CD14-positive monocyte (primary cell): Measurements from ENCODE around the gene THG1L. TPM values are rescaled to one million over a fixed set of nuclear protein-coding genes. Genes with fewer than 3 reads are reported as not detected.

Experiments used
- DNase-seq, 3 donors: peaks; one replicate each; pipeline ENCODE4 v3.0.0-alpha.2; 2011 to 2022
- H2AFZ ChIP-seq: 2 replicates; pipeline ENCODE4 v1.6.0; 2012; ENCODE audit warnings: mild to moderate bottlenecking, low read depth, low read length, inconsistent platforms; ENCODE audit not compliant: insufficient read depth, poor library complexity, severe bottlenecking
- H3K27ac ChIP-seq, 2 donors: 1 replicate in 1 of 2; 2 replicates in 1 of 2; pipeline ENCODE4 v1.5.1; 2012 to 2013; ENCODE audit warnings: low read length in 2 of 2, control low read depth in 1 of 2, inconsistent platforms in 1 of 2, low read depth in 1 of 2, mild to moderate bottlenecking in 1 of 2
- H3K27me3 ChIP-seq, 2 donors: one replicate each; pipeline versions ENCODE4 v1.6.0 to v1.6.1; 2011 to 2013; ENCODE audit warnings: low read length in 2 of 2; ENCODE audit not compliant: control insufficient read depth in 2 of 2, insufficient read depth in 2 of 2
- H3K36me3 ChIP-seq, 2 donors: replicated peaks in 1 of 2; 1 replicate in 1 of 2; 2 replicates in 1 of 2; pipeline versions ENCODE4 v1.5.1 to v1.6.1; 2012 to 2013; ENCODE audit warnings: low read length in 2 of 2, control low read depth in 1 of 2, inconsistent platforms in 1 of 2, mild to moderate bottlenecking in 1 of 2; ENCODE audit not compliant: insufficient read depth in 2 of 2, control insufficient read depth in 1 of 2
- H3K4me1 ChIP-seq, 2 donors: 1 replicate in 1 of 2; 2 replicates in 1 of 2; pipeline versions ENCODE4 v1.5.1 to v1.6.1; 2012 to 2013; ENCODE audit warnings: low read length in 2 of 2, control low read depth in 1 of 2, inconsistent platforms in 1 of 2, mild to moderate bottlenecking in 1 of 2, moderate library complexity in 1 of 2; ENCODE audit not compliant: insufficient read depth in 2 of 2, control insufficient read depth in 1 of 2
- H3K4me2 ChIP-seq: replicated peaks from 2 replicates; pipeline ENCODE3; 2012; ENCODE audit warnings: low read length, moderate library complexity, mild to moderate bottlenecking; ENCODE audit not compliant: poor library complexity, severe bottlenecking; ENCODE audit errors: extremely low read depth
- H3K4me3 ChIP-seq, 3 experiments: fragments of 200-600 bp in 1 of 3; sonication (generic) in 1 of 3; replicated peaks in 1 of 3; 1 replicate in 2 of 3; 2 replicates in 1 of 3; pipeline ENCODE4 v1.5.1; 2011 to 2013; ENCODE audit warnings: low read length in 3 of 3, mild to moderate bottlenecking in 3 of 3, control low read depth in 2 of 3, low read depth in 2 of 3, inconsistent platforms in 1 of 3, moderate library complexity in 1 of 3
- H3K79me2 ChIP-seq: 2 replicates; pipeline ENCODE4 v1.6.0; 2012; ENCODE audit warnings: mild to moderate bottlenecking, control low read depth, inconsistent platforms, low read length, moderate library complexity; ENCODE audit not compliant: insufficient read depth
- H3K9ac ChIP-seq: 2 replicates; pipeline ENCODE4 v1.6.0; 2017; ENCODE audit warnings: low read length, mild to moderate bottlenecking; ENCODE audit not compliant: insufficient read depth, poor library complexity, severe bottlenecking
- H3K9me3 ChIP-seq, 2 donors: replicated peaks in 1 of 2; 1 replicate in 1 of 2; 2 replicates in 1 of 2; pipeline versions ENCODE4 v1.5.1 to v1.6.1; 2012 to 2013; ENCODE audit warnings: low read length in 2 of 2, control low read depth in 1 of 2; ENCODE audit not compliant: control insufficient read depth in 1 of 2, insufficient read depth in 1 of 2
- H4K20me1 ChIP-seq: 2 replicates; pipeline ENCODE4 v1.6.0; 2012; ENCODE audit warnings: mild to moderate bottlenecking, low read length, control low read depth, moderate library complexity; ENCODE audit not compliant: insufficient read depth
- H3K27ac Mint-ChIP-seq, 7 donors: one replicate each; pipeline ENCODE4 v1.8.0; 2020; ENCODE audit warnings: mild to moderate bottlenecking in 7 of 7, mixed read lengths in 7 of 7, moderate library complexity in 6 of 7, inconsistent platforms in 2 of 7
- H3K27me3 Mint-ChIP-seq, 3 donors: one replicate each; pipeline ENCODE4 v1.8.0; 2021 to 2022; ENCODE audit warnings: low read depth in 3 of 3, mild to moderate bottlenecking in 3 of 3, mixed read lengths in 3 of 3, moderate library complexity in 3 of 3, inconsistent platforms in 1 of 3
- H3K36me3 Mint-ChIP-seq, 2 donors: one replicate each; pipeline ENCODE4 v1.8.0; 2020; ENCODE audit warnings: mixed read lengths in 2 of 2, inconsistent platforms in 1 of 2, mild to moderate bottlenecking in 1 of 2
- H3K4me1 Mint-ChIP-seq: one replicate; pipeline ENCODE4 v1.8.0; 2020; ENCODE audit warnings: mild to moderate bottlenecking, mixed read lengths
- H3K4me3 Mint-ChIP-seq, 2 donors: one replicate each; pipeline ENCODE4 v1.8.0; 2020; ENCODE audit warnings: mild to moderate bottlenecking in 2 of 2, mixed read lengths in 2 of 2, moderate library complexity in 1 of 2
- H3K9me3 Mint-ChIP-seq, 7 donors: one replicate each; pipeline ENCODE4 v1.8.0; 2020 to 2022; ENCODE audit warnings: mixed read lengths in 7 of 7, mild to moderate bottlenecking in 6 of 7, moderate library complexity in 6 of 7, inconsistent platforms in 2 of 7
- CTCF ChIP-seq: fragments of 200-600 bp; IDR thresholded peaks from one replicate; pipeline ENCODE4 v1.8.0; 2022; ENCODE audit warnings: antibody characterized with exemption, mild to moderate bottlenecking
- WGBS: methylation state at CpG from one replicate; pipeline ENCODE4 v1.1.5; 2013; ENCODE audit warnings: missing lambda C conversion rate; ENCODE audit not compliant: insufficient coverage; 5-methylcytosine and 5-hydroxymethylcytosine counted together
- intact Hi-C, 2 donors: fragments of 100-400 bp; cut with micrococcal nuclease; formaldehyde crosslinking; loops; one replicate each; pipeline versions ENCODE4 v1.15.0 to v1.15.1; 2023
- polyA plus RNA-seq, 3 donors: library from polyadenylated mRNA; depleted of rRNA in 1 of 3; unstranded in 2 of 3; stranded (reverse) in 1 of 3; fragments of 300-500 nt in 2 of 3; fragments of >200 nt in 1 of 3; fragmentation: Illumina TruSeq in 2 of 3; gene quantifications; 1 replicate in 2 of 3; 2 replicates in 1 of 3; pipeline ENCODE4 v1.2.3, GENCODE V29; 2012 to 2021

THG1L gene
- polyA plus RNA-seq, 3 donors: 7.6 to 12.2 (median 7.6) TPM

- no peaks in the 10 kb centered on the region for H3K9me3 Mint-ChIP-seq
- Histone ChIP-seq H3K27me3 (peaks cover 0 to 1% of the 10 kb centered on the region in 2 donors), H3K9ac (no peak overlapping the region), H3K79me2 (no peaks in the 10 kb centered on the region), H3K36me3 (no peaks in the 10 kb centered on the region), H4K20me1 (no peaks in the 10 kb centered on the region), H3K4me1 (no peaks in the 10 kb centered on the region), H3K4me2 (no peak overlapping the region), H3K27ac (no peak overlapping the region), H3K4me3 (no peak overlapping the region), H3K9me3 (no peaks in the 10 kb centered on the region), H2AFZ (no peak overlapping the region)
- H3K4me1 Mint-ChIP-seq: peaks cover 4% of the 10 kb centered on the region
- H3K36me3 Mint-ChIP-seq: no peaks in the 10 kb centered on the region
- H3K4me3 Mint-ChIP-seq: no peak overlapping the region
- TF ChIP-seq CTCF: no peak
- intact Hi-C loops: loop anchor here in 1 of 2 donors (10.0 kb wide), 1 partner anchor 270 kb away; no protein-coding TSS in a partner anchor
- DNase-seq: no peak
- peaks cover 0 to 10% (median 0%) of the 10 kb centered on the region in 3 donors for H3K27me3 Mint-ChIP-seq
- no peak overlapping the region for H3K27ac Mint-ChIP-seq
These were observed 16.7 kb upstream of the THG1L start for GRCh38 chr5:157714596-157714864.

GRCh38 chr5:157718519-157718918 lies 12.7 kb upstream of the THG1L start:
- no peak overlapping the region for H2AFZ ChIP-seq
- H3K27ac ChIP-seq: no peak overlapping the region

More at GRCh38 chr5:157718519-157718918, 12.7 kb upstream of the THG1L start:
- DNase-seq: peak; percentile 32 to 50 (median 41)
- Histone ChIP-seq H3K36me3 (no peaks in the 10 kb centered on the region), H3K9ac (no peak overlapping the region), H3K4me3 (no peak overlapping the region), H3K27me3 (no peaks in the 10 kb centered on the region), H3K9me3 (no peaks in the 10 kb centered on the region), H3K4me1 (no peaks in the 10 kb centered on the region), H3K4me2 (no peak overlapping the region), H4K20me1 (no peaks in the 10 kb centered on the region), H3K79me2 (no peaks in the 10 kb centered on the region)
- H3K4me1 Mint-ChIP-seq: peaks cover 4% of the 10 kb centered on the region
- WGBS: 5% methylated on average over 3 of the region's 4 CpGs
- no peak overlapping the region for H3K4me3 Mint-ChIP-seq
- H3K36me3 Mint-ChIP-seq: no peaks in the 10 kb centered on the region
- H3K27ac Mint-ChIP-seq: peak overlapping the region in 1 of 7 donors; percentile 84
- intact Hi-C loops: loop anchor here in 1 of 2 donors (10.0 kb wide), 1 partner anchor 274 kb away; no protein-coding TSS in a partner anchor
- H3K27me3 Mint-ChIP-seq: peaks cover 0 to 2% (median 0%) of the 10 kb centered on the region in 3 donors
- TF ChIP-seq CTCF: peak; percentile 70
- peaks cover 0 to 6% (median 2%) of the 10 kb centered on the region in 7 donors for H3K9me3 Mint-ChIP-seq
